ENCODE measurements around the gene SAMD8. TPM values are rescaled to one million over a fixed set of nuclear protein-coding genes. Genes with fewer than 3 reads are reported as not detected.

Gene SAMD8
- 10 to 100 TPM; 25.0 to 37.5 (median 28.8) TPM for total RNA-seq
- 1 to 10 TPM; 2.1 to 6.3 (median 3.0) TPM for polyA plus RNA-seq

GRCh38 chr10:75111365-75111906 lies at the start of gene SAMD8:
SAMD8 (plus strand) TSS chr10:75111656; CDS start chr10:75150529, 38,873 bp downstream.
- H3K4me1 ChIP-seq = peaks cover 0 to 34% (median 21%) of the 10 kb centered on the region in 4 donors
- TF ChIP-seq, protein P1, sequence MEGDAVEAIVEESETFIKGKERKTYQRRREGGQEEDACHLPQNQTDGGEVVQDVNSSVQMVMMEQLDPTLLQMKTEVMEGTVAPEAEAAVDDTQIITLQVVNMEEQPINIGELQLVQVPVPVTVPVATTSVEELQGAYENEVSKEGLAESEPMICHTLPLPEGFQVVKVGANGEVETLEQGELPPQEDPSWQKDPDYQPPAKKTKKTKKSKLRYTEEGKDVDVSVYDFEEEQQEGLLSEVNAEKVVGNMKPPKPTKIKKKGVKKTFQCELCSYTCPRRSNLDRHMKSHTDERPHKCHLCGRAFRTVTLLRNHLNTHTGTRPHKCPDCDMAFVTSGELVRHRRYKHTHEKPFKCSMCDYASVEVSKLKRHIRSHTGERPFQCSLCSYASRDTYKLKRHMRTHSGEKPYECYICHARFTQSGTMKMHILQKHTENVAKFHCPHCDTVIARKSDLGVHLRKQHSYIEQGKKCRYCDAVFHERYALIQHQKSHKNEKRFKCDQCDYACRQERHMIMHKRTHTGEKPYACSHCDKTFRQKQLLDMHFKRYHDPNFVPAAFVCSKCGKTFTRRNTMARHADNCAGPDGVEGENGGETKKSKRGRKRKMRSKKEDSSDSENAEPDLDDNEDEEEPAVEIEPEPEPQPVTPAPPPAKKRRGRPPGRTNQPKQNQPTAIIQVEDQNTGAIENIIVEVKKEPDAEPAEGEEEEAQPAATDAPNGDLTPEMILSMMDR (IDR thresholded peaks at IDR 0.05) = peak in 2 of 4 experiments; percentile 25 to 39
- no peak for TF ChIP-seq EP300 (IDR thresholded peaks at IDR 0.05)
- peak; percentile 84 to 94 for TF ChIP-seq POLR2A (IDR thresholded peaks at IDR 0.05)
- peak; percentile 93 to 97 (median 96) for TF ChIP-seq POLR2AphosphoS5 (IDR thresholded peaks at IDR 0.05)
- H3K9me3 ChIP-seq = no peaks in the 10 kb centered on the region
- intact Hi-C loops (cut with DNase I) = loop anchor here (1.0 to 5.0 kb wide), 3 partner anchors 101 to 284 kb away; partner anchors contain the start of genes KAT6B and VDAC2
- H3K27me3 ChIP-seq = no peaks in the 10 kb centered on the region
- peak within 1 kb of the TSS; percentile 69 to 97 (median 84) for H3K4me3 ChIP-seq
- WGBS, 2 donors = 0 to 1% methylated on average over 61 of the region's 61 CpGs
- DNase-seq = peak; percentile 99
- peak within 1 kb of the TSS; percentile 95 to 99 (median 97) for H3K27ac ChIP-seq
- no peaks in the 10 kb centered on the region for H3K36me3 ChIP-seq

DNA sequence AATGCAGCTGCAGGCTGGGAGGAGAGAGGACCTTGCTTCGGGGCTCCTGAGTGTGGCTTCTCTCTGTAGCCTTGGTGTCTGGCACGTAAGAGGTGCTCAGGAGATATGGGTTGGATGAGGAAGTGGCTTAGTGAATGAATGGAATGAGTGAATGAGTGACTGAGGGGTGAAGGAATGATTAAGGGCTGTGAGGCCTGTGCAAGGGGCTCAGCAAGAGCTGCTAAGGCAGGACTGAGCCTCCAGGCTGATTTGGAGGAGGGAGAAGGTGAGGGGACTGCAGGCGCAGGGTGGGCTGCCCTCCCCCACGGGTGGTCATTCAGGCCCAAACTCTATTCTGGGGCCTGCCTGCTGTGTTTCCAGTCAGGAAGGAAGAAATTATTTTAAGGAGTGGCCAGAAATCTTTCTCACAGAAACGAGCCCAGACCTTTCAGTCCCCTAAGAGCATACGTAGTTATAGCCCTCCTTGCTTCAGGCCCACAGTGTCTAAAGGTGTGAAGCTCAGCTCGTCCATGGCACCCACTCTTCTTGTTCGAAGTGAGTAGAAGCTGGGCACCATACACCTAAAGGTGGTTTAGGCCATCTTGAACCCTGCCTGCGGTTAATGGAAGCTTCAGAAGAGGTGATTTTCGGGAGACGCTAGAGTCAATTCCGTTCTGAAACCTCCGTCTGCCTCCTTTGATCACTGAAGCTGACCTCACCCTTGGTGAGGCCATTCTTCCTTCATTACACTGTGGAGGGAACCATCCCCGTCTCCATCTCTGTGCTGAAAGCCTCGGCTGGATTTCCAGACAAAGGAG lies 49.5 kb upstream of the SAMD8 start:
- H3K27ac ChIP-seq = peak overlapping the region in 1 of 4 donors; percentile 38
- WGBS, 2 donors = 82 to 91% methylated on average over 15 of the region's 15 CpGs

DNA sequence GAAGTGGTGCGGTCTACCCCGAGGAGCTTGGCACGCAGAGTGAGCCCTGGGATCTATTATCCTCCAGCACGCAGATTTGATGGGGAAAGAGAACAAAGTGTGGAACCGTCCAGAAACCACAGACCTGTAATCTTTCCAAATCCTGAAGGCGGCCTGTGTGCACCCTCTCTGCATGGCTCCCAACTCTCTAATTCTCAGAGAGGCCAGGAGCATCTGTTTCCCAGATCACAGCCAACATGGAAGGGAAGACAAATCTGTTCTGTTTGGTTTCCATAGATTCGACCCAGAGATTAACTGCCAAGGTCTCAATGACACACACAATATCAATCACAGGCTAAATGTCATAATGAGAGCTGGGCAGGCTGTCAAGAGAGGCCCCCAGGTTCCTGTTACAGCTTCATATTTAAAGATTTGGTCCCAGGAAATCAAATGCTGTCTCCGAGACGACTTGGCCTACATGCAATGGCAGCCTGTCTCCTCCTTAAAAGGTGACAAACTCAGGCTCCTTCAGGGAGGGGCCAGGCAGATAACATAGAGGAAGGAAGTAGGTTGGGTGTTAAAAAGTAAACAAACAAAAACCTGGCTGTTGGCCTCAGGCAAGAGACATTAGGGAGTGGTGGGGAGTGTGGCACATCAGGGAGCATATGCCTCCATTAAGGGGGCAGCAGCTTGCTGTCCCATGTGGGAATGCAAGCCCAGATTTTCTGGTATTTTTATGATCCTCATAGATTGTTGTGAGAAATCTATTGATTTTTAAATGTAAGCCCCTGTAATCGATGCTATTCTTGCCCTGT lies 48.8 kb upstream of the SAMD8 start:
- H3K4me1 ChIP-seq = peaks cover 0 to 6% (median 2%) of the 10 kb centered on the region in 4 donors
- DNase-seq = no peak
- no peaks in the 10 kb centered on the region for H3K27me3 ChIP-seq
- H3K27ac ChIP-seq = no peak overlapping the region
- intact Hi-C loops (cut with DNase I) = no loop called here
- no peak overlapping the region for H3K4me3 ChIP-seq
- no peak for TF ChIP-seq EP300 (IDR thresholded peaks at IDR 0.05)
- TF ChIP-seq, protein P1 (IDR thresholded peaks at IDR 0.05) = no peak
- TF ChIP-seq POLR2A (IDR thresholded peaks at IDR 0.05) = no peak
- TF ChIP-seq POLR2AphosphoS5 (IDR thresholded peaks at IDR 0.05) = no peak
- WGBS, 2 donors = 77 to 81% methylated on average over 10 of the region's 10 CpGs
- H3K36me3 ChIP-seq = no peaks in the 10 kb centered on the region
- H3K9me3 ChIP-seq = no peaks in the 10 kb centered on the region

More for the DNA sequence above, 49.5 kb upstream of the SAMD8 start:
- no peak for DNase-seq
- Histone ChIP-seq H3K9me3 (no peaks in the 10 kb centered on the region), H3K4me1 (peaks cover 0 to 6% (median 2%) of the 10 kb centered on the region in 4 donors), H3K36me3 (no peaks in the 10 kb centered on the region), H3K4me3 (no peak overlapping the region), H3K27me3 (no peaks in the 10 kb centered on the region)
- TF ChIP-seq, protein P1 (IDR thresholded peaks at IDR 0.05) = no peak
- no peak for TF ChIP-seq EP300 (IDR thresholded peaks at IDR 0.05)
- TF ChIP-seq POLR2AphosphoS5 (IDR thresholded peaks at IDR 0.05) = no peak
- TF ChIP-seq POLR2A (IDR thresholded peaks at IDR 0.05) = no peak
- intact Hi-C loops (cut with DNase I) = no loop called here

DNA sequence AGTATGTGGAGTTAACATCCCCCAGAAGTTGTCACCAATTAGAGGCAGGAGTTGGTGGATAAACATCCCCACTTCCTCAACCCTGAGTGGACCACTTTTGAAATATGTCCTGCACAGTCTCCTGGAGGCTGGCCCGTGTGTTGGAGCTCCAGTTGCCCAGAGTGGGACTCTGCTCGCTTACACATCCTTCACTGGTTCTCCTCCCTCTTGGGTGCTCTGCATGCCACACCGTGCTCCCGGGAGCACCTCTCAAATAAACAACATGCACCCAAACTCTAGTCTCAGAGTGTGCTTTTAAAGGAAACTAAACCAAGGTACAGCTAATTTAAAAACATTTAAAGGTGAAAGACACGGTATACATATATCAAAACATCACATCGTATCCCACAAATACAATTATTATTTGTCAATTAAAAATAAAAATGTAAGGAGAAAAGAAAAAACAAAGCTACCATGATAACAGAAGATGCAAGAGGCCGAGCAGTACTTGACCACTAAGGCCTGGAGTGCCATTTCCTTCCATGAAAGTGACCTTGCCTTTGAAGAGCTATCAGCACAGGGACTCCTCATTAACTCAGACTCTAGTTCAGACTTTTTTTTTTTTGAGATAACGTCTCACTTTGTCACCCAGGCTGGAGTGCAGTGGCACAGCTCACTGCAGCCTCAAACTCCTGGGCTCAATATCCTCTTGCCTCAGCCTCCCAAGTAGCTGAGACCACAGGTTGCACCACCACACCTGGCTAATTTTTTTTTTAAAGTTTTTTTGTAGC lies 47.8 kb upstream of the SAMD8 start:
- H3K36me3 ChIP-seq = no peaks in the 10 kb centered on the region
- H3K27ac ChIP-seq = no peak overlapping the region

More for the DNA sequence above, 47.8 kb upstream of the SAMD8 start:
- WGBS, 2 donors = 93% methylated on average over 8 of the region's 8 CpGs
- intact Hi-C loops (cut with DNase I) = no loop called here
- Histone ChIP-seq H3K9me3 (no peaks in the 10 kb centered on the region), H3K4me1 (peaks cover 0 to 6% (median 2%) of the 10 kb centered on the region in 4 donors), H3K27me3 (no peaks in the 10 kb centered on the region), H3K4me3 (no peak overlapping the region)
- TF ChIP-seq POLR2AphosphoS5 (IDR thresholded peaks at IDR 0.05) = no peak
- TF ChIP-seq EP300 (IDR thresholded peaks at IDR 0.05) = no peak
- DNase-seq = no peak

All from sigmoid colon (tissue), 7 donors.